Liver (tissue), 9 donors: Measurements from ENCODE around the gene ADA. TPM values are rescaled to one million over a fixed set of nuclear protein-coding genes. Genes with fewer than 3 reads are reported as not detected.

Source experiments
- DNase-seq: peaks from one replicate; pipeline ENCODE4 v3.0.0-alpha.2; 2017; ENCODE audit warnings: low spot score
- H3K27ac ChIP-seq, 2 donors: one replicate each; pipeline ENCODE4 v1.7.0; 2013; ENCODE audit warnings: inconsistent platforms in 2 of 2, low read length in 2 of 2, control low read depth in 1 of 2, low read depth in 1 of 2, mild to moderate bottlenecking in 1 of 2
- H3K27me3 ChIP-seq, 4 donors: one replicate each; pipeline versions ENCODE4 v1.6.1 to v1.7.0; 2013; ENCODE audit warnings: low read length in 3 of 4, inconsistent platforms in 1 of 4, mild to moderate bottlenecking in 1 of 4, moderate library complexity in 1 of 4; ENCODE audit not compliant: control insufficient read depth in 4 of 4, insufficient read depth in 4 of 4
- H3K36me3 ChIP-seq, 4 donors: one replicate each; pipeline versions ENCODE4 v1.6.1 to v1.7.0; 2013; ENCODE audit warnings: low read length in 3 of 4, mild to moderate bottlenecking in 3 of 4, low read depth in 1 of 4, moderate library complexity in 1 of 4; ENCODE audit not compliant: control insufficient read depth in 4 of 4, insufficient read depth in 3 of 4
- H3K4me1 ChIP-seq, 4 donors: one replicate each; pipeline versions ENCODE4 v1.6.1 to v1.7.0; 2013; ENCODE audit warnings: low read length in 3 of 4, mild to moderate bottlenecking in 3 of 4, moderate library complexity in 1 of 4; ENCODE audit not compliant: control insufficient read depth in 4 of 4, insufficient read depth in 4 of 4
- H3K4me3 ChIP-seq, 3 donors: one replicate each; pipeline versions ENCODE4 v1.6.1 to v1.7.0; 2013; ENCODE audit warnings: low read length in 3 of 3, control low read depth in 1 of 3, low read depth in 1 of 3, mild to moderate bottlenecking in 1 of 3
- H3K9ac ChIP-seq, 2 donors: one replicate each; pipeline ENCODE4 v1.7.0; 2013; ENCODE audit warnings: low read length in 2 of 2, mild to moderate bottlenecking in 2 of 2, moderate library complexity in 2 of 2, control low read depth in 1 of 2, low read depth in 1 of 2
- H3K9me3 ChIP-seq, 4 donors: one replicate each; pipeline versions ENCODE4 v1.6.1 to v1.7.0; 2013; ENCODE audit warnings: low read length in 3 of 4; ENCODE audit not compliant: control insufficient read depth in 4 of 4
- FOXA1 ChIP-seq: IDR thresholded peaks from 2 replicates; pipeline ENCODE4 v1.6.1; 2016; ENCODE audit warnings: antibody characterized with exemption
- FOXA2 ChIP-seq: IDR thresholded peaks from 2 replicates; pipeline ENCODE4 v1.6.1; 2016; ENCODE audit warnings: antibody characterized with exemption
- GABPA ChIP-seq, 2 donors: IDR thresholded peaks in 1 of 2; conservative IDR thresholded peaks in 1 of 2; 2 replicates each; pipeline ENCODE4 v1.6.1; 2016; ENCODE audit warnings: antibody characterized with exemption in 2 of 2, mild to moderate bottlenecking in 1 of 2, moderate library complexity in 1 of 2
- HNF4A ChIP-seq, 2 donors: conservative IDR thresholded peaks; 2 replicates each; pipeline ENCODE4 v1.6.1; 2016; ENCODE audit warnings: antibody characterized with exemption in 2 of 2, mild to moderate bottlenecking in 2 of 2
- HNF4G ChIP-seq: IDR thresholded peaks from 2 replicates; pipeline ENCODE4 v1.6.1; 2016; ENCODE audit warnings: antibody characterized with exemption
- NR2F2 ChIP-seq: IDR thresholded peaks from 2 replicates; pipeline ENCODE4 v1.6.1; 2016; ENCODE audit warnings: antibody characterized with exemption
- RAD21 ChIP-seq, 2 donors: IDR thresholded peaks; 2 replicates each; pipeline ENCODE4 v1.6.1; 2016; ENCODE audit warnings: antibody characterized with exemption in 2 of 2, mild to moderate bottlenecking in 2 of 2
- RXRA ChIP-seq, 2 donors: IDR thresholded peaks; 2 replicates each; pipeline ENCODE4 v1.6.1; 2017 to 2018; ENCODE audit warnings: antibody characterized with exemption in 2 of 2, mild to moderate bottlenecking in 1 of 2
- YY1 ChIP-seq: IDR thresholded peaks from 2 replicates; pipeline ENCODE4 v1.6.1; 2016; ENCODE audit warnings: antibody characterized with exemption, mild to moderate bottlenecking
- WGBS: extraction: QIAGEN DNeasy Blood & Tissue Kit; methylation state at CpG from one replicate; pipeline ENCODE4 v1.1.7; 2013; 5-methylcytosine and 5-hydroxymethylcytosine counted together
- polyA plus RNA-seq, 2 donors: library from polyadenylated mRNA; stranded (reverse) in 1 of 2; unstranded in 1 of 2; fragments of 200-250 nt in 1 of 2; fragments of >200 nt in 1 of 2; fragmentation: Nextera tagmentation in 1 of 2; extraction: Ambion mirVana in 1 of 2; gene quantifications; one replicate each; pipeline versions ENCODE4 v1.2.1 to v1.2.3, GENCODE V29; 2013 to 2015
- total RNA-seq, 2 donors: library from RNA; depleted of rRNA; stranded (reverse); fragments of >200 nt; gene quantifications; one replicate each; pipeline ENCODE4 v1.2.3, GENCODE V29; 2014
- TF ChIP-seq, protein P1 (sequence below): IDR thresholded peaks from 2 replicates; pipeline ENCODE4 v1.6.1; 2016; ENCODE audit warnings: antibody characterized with exemption, mild to moderate bottlenecking
- TF ChIP-seq, protein P2 (sequence below): IDR thresholded peaks from 2 replicates; pipeline ENCODE4 v1.6.1; 2016; ENCODE audit warnings: antibody characterized with exemption
- TF ChIP-seq, protein P3 (sequence below): IDR thresholded peaks from 2 replicates; pipeline ENCODE4 v1.6.1; 2016; ENCODE audit warnings: antibody characterized with exemption
- TF ChIP-seq, protein P4 (sequence below): IDR thresholded peaks from 2 replicates; pipeline ENCODE4 v1.6.1; 2016; ENCODE audit warnings: antibody characterized with exemption
- donor health status: healthy.
- donor health status: healthy.
- donor health status: healthy.
- donor health status: healthy.
- donor health status: healthy.

The ADA gene
- total and polyA plus RNA-seq, 4 donors, result 2.9 to 7.7 (median 3.0) TPM

DNA sequence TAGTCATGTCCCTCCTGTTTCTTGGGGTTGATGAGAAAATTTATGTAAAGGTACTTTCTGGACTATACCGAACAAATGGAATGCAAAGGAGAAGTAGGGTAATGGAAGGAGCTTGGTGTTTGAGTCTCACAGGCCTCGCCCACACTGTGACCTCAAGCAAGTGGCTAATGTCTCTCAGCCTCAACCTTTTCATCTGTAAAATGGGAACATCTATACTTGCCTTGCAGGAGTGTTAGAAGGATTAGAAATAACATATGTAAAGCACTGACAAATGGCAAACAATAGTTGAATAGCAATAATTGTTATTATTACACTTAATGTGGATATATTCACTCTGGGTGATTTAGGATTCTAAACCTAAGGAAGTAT is 78.0 kb downstream of the ADA start (continued):
- TF ChIP-seq, protein P1, sequence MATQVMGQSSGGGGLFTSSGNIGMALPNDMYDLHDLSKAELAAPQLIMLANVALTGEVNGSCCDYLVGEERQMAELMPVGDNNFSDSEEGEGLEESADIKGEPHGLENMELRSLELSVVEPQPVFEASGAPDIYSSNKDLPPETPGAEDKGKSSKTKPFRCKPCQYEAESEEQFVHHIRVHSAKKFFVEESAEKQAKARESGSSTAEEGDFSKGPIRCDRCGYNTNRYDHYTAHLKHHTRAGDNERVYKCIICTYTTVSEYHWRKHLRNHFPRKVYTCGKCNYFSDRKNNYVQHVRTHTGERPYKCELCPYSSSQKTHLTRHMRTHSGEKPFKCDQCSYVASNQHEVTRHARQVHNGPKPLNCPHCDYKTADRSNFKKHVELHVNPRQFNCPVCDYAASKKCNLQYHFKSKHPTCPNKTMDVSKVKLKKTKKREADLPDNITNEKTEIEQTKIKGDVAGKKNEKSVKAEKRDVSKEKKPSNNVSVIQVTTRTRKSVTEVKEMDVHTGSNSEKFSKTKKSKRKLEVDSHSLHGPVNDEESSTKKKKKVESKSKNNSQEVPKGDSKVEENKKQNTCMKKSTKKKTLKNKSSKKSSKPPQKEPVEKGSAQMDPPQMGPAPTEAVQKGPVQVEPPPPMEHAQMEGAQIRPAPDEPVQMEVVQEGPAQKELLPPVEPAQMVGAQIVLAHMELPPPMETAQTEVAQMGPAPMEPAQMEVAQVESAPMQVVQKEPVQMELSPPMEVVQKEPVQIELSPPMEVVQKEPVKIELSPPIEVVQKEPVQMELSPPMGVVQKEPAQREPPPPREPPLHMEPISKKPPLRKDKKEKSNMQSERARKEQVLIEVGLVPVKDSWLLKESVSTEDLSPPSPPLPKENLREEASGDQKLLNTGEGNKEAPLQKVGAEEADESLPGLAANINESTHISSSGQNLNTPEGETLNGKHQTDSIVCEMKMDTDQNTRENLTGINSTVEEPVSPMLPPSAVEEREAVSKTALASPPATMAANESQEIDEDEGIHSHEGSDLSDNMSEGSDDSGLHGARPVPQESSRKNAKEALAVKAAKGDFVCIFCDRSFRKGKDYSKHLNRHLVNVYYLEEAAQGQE, result no peak
- no peak for TF ChIP-seq RAD21 (IDR thresholded peaks at IDR 0.05)

DNA sequence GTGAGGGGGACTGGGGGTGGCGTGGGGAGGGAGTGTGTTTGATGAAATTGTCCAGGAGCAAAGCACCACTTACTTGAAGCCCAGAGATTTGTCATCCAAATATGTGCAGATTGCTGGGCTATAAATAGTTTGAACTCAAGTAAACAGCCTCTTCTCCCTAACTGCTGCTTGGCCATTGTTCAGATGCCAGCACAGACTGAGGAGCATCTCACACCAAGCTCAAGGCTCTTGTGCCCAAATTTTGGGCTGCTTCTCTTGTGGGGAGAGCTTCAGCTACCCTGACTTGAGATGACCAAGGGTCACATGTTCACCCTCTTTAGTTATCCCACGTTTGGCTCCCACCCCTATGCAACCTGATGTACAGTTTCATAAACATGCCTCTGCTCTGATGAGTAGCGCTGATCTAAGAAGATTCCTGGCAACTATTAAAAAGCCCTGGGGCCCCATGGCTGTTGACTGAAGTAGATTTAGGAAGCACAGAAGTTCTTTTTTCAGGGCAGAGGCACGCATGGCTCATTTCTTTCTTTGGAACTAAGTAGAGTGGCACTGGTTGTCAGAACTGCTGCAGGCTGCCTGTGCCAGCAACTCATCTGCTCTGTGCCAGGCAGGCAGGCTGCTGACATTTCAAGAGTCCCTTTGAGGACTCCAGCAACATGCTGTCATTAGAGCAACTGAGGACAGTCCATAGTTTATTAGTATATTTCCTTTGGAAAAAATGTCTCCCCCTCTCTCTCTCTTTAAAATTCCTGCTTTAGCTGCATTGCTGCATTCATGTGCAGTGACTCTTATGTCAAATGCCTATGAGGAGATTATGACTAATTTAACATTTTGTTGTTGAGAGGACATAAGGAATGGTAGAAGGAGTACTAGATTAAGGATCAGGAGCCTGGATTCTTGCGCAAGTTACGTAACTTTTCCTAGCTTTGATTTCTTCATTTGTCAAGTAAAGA is 78.7 kb downstream of the ADA start:
- DNase-seq, result no peak
- Histone ChIP-seq H3K27me3 (no peaks in the 10 kb centered on the region), H3K4me1 (no peaks in the 10 kb centered on the region), H3K27ac (peak overlapping the region; percentile 67 to 68), H3K4me3 (no peak overlapping the region), H3K9ac (no peak overlapping the region), H3K9me3 (no peaks in the 10 kb centered on the region), H3K36me3 (no peaks in the 10 kb centered on the region)
- 69% methylated on average over 6 of the region's 6 CpGs for WGBS
- TF ChIP-seq, protein P2, sequence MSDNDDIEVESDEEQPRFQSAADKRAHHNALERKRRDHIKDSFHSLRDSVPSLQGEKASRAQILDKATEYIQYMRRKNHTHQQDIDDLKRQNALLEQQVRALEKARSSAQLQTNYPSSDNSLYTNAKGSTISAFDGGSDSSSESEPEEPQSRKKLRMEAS, result no peak
- TF ChIP-seq RXRA (IDR thresholded peaks at IDR 0.05), result peak in 1 of 2 donors; percentile 5

DNA sequence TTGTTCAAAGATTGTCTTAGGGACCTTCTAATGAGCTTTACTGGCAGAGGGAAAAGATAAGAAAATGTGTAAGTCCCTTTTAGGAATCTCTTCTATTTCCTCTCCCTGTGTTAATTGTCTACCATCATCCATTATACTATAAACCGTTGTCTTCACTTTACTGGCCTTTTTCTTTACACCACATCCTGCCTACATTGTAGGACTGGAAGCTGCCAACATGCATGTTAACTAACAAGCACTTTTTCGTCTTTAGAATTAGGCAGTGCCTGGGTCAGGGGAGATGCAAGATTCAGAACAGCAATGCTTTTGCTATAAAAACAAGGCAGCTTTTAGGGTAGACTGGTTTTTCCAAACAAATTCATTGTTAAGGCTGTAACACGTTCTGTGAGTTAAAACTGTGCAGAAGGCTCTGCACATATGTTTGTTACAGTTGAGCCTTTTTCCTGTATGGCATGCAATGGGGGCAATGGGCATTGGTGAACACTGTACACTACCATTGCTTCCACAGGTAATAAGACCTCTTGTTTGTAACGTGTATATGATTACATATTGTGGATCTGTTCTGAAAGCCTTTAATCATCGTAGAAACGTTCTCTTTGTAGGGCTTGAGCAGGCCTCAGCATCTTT is 80.0 kb downstream of the ADA start:
- 81% methylated on average over 6 of the region's 6 CpGs for WGBS
- no peak for DNase-seq
- Histone ChIP-seq H3K27ac (no peak overlapping the region), H3K4me3 (no peak overlapping the region), H3K4me1 (no peaks in the 10 kb centered on the region), H3K36me3 (no peaks in the 10 kb centered on the region), H3K9me3 (no peaks in the 10 kb centered on the region), H3K9ac (no peak overlapping the region), H3K27me3 (no peaks in the 10 kb centered on the region)
- TF ChIP-seq RAD21 (IDR thresholded peaks at IDR 0.05) (no peak), HNF4G (no peak), HNF4A (conservative IDR thresholded peaks at IDR 0.05) (no peak)

DNA sequence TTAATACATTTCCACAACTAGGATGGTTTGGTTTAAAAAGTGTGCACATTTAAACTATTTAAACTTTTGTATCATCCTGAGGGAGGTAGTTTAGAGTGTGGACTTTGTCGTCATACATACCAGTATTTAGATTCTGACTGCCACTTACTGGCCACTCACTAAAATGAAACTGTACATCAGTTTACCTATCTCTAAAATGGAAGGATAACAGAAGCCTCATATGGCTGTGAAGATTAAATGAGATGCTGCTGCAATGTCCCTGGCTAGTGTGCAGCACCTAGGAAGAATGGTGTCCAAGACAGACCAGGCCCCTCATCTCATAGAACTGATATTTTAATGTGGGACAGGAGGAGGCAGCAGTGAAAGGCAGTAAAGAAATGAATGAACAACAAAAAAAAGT is 81.1 kb downstream of the ADA start:
- Histone ChIP-seq H3K4me1 (no peaks in the 10 kb centered on the region), H3K9ac (no peak overlapping the region), H3K9me3 (no peaks in the 10 kb centered on the region), H3K27me3 (no peaks in the 10 kb centered on the region), H3K27ac (no peak overlapping the region), H3K4me3 (no peak overlapping the region), H3K36me3 (no peaks in the 10 kb centered on the region)
- WGBS, result 99% methylated on average over 1 of the region's 1 CpG
- DNase-seq, result no peak
- TF ChIP-seq, protein P2, result no peak
- no peak for TF ChIP-seq HNF4A (conservative IDR thresholded peaks at IDR 0.05)
- no peak for TF ChIP-seq NR2F2
- TF ChIP-seq YY1, result no peak
- TF ChIP-seq, protein P1, result no peak
- TF ChIP-seq HNF4G, result no peak
- no peak for TF ChIP-seq FOXA2
- no peak for TF ChIP-seq GABPA (IDR thresholded peaks at IDR 0.05 in 1 of 2, conservative IDR thresholded peaks at IDR 0.05 in 1 of 2)
- TF ChIP-seq FOXA1, result no peak
- TF ChIP-seq, protein P3, sequence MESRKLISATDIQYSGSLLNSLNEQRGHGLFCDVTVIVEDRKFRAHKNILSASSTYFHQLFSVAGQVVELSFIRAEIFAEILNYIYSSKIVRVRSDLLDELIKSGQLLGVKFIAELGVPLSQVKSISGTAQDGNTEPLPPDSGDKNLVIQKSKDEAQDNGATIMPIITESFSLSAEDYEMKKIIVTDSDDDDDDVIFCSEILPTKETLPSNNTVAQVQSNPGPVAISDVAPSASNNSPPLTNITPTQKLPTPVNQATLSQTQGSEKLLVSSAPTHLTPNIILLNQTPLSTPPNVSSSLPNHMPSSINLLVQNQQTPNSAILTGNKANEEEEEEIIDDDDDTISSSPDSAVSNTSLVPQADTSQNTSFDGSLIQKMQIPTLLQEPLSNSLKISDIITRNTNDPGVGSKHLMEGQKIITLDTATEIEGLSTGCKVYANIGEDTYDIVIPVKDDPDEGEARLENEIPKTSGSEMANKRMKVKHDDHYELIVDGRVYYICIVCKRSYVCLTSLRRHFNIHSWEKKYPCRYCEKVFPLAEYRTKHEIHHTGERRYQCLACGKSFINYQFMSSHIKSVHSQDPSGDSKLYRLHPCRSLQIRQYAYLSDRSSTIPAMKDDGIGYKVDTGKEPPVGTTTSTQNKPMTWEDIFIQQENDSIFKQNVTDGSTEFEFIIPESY, result no peak
- TF ChIP-seq, protein P4, sequence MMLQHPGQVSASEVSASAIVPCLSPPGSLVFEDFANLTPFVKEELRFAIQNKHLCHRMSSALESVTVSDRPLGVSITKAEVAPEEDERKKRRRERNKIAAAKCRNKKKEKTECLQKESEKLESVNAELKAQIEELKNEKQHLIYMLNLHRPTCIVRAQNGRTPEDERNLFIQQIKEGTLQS, result no peak
- no peak for TF ChIP-seq RXRA (IDR thresholded peaks at IDR 0.05)
- TF ChIP-seq RAD21 (IDR thresholded peaks at IDR 0.05), result no peak
